Vein endothelial cell (primary cell): ENCODE measurements around the gene BRCA2. TPM values are rescaled to one million over a fixed set of nuclear protein-coding genes. Genes with fewer than 3 reads are reported as not detected.

ENCODE experiments used
- small RNA-seq: library from RNA; depleted of rRNA; stranded (forward); fragments of <200 nt; gene quantifications from one replicate; pipeline ENCODE3, GENCODE V24; 2012
- total RNA-seq: library from RNA; depleted of rRNA; stranded (reverse); fragments of >200 nt; gene quantifications from 2 replicates; pipeline ENCODE4 v1.2.3, GENCODE V29; 2012

Gene BRCA2
- total RNA-seq = 3.9 and 11.5 TPM in 2 replicates

GRCh38 chr13:32315238-32316027 lies at the start of gene BRCA2, which contains the start of gene ZAR1L:
TSS of gene BRCA2 (plus strand) at chr13:32315508. CDS start at chr13:32316461, 953 bp downstream.
TSS of gene ZAR1L (minus strand) at chr13:32315363. CDS start at chr13:32311925, 3,438 bp downstream.

DNA sequence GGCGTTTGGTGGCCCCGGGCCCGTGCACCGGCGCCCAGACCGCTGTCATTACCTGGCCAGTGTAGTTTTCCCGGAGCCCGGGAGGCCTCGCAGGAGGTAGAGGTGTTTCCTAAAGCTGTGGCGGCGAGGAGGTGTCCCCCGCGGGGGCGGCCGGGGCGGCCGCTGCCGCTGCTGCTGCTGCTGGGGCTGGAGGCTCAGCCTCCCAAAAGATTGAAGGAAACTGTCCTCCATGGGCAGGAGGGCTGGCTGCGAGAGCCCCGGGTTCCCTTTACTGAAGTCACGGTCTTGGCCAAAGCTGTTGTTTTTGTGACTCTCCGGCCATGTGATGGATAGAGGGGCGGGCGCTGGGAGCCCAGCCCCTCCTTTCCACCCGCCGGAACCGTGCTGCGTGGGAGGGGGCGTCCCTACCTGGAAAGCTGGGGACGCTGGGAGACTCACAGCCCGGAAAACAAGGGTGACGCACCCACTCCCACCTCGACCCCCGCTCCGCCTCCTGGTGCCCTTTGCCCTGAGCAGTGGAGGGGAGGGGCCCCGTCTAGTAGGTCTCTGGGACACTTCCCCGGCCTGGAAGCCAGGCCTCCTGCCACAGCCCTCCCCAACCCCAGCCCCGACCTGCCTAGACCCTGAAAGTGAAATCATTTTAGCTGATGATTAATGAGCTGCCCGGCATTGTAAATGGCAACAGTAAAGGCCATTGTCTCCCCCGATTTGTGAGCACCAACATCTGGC lies 112.7 kb downstream of the BRCA2 start, which contains the start of gene N4BP2L1:
N4BP2L1 (minus strand) TSS at position 279 of the 729 bp plus-strand sequence; CDS start at position 231, 48 bp downstream.

Small RNA genes within 50 kb of the gene (small RNA-seq; reads per million reads assigned to genes)
- not detected for gene RF00190

Other genes with a start within 250 kb of the BRCA2 start
- not detected in 2 replicates for gene ZAR1L, start 145 bp upstream of the BRCA2 start, total RNA-seq
- gene N4BP2L1, start 112.6 kb downstream of the BRCA2 start, total RNA-seq = 0.98 and 1.6 TPM in 2 replicates
- gene N4BP2L2, start 223.3 kb downstream of the BRCA2 start, total RNA-seq = 84.3 and 87.4 TPM in 2 replicates